Bronchial epithelial cell (primary cell): ENCODE data around the gene ATXN10. TPM values are rescaled to one million over a fixed set of nuclear protein-coding genes. Genes with fewer than 3 reads are reported as not detected.
A peak's percentile ranks its signal among the peaks of the same experiment; 100 is the strongest.

ENCODE experiments used
- DNase-seq: peaks from one replicate; pipeline ENCODE4 v3.0.0-alpha.2; 2010; ENCODE audit warnings: low read depth
- FAIRE-seq: peaks from 2 replicates; lab custom pipeline; 2011; peaks lifted over from hg19 to GRCh38; lab: Jason Lieb, UNC
- H3K27me3 ChIP-seq: 2 replicates; pipeline ENCODE4 v1.5.1; 2011; ENCODE audit warnings: low read length; ENCODE audit not compliant: control insufficient read depth, insufficient read depth
- H3K36me3 ChIP-seq: 2 replicates; pipeline ENCODE4 v1.5.1; 2011; ENCODE audit warnings: low read length; ENCODE audit not compliant: control insufficient read depth, insufficient read depth
- H3K4me3 ChIP-seq: 2 replicates; pipeline ENCODE4 v1.5.1; 2011; ENCODE audit warnings: mild to moderate bottlenecking, low read depth, low read length, control low read depth
- total RNA-seq: library from RNA; depleted of rRNA; stranded (reverse); fragments of >200 nt; gene quantifications from 2 replicates; pipeline ENCODE4 v1.2.1, GENCODE V29; 2014
- TF ChIP-seq, protein P1 (sequence below): IDR thresholded peaks from 2 replicates; pipeline ENCODE4 v1.5.1; 2011; ENCODE audit warnings: mild to moderate bottlenecking, moderate library complexity, low read length, control low read depth, inconsistent platforms; ENCODE audit not compliant: insufficient read depth, severe bottlenecking

ATXN10 gene
- total RNA-seq, 1 donor from 2014 or later, result 81.9 TPM

DNA sequence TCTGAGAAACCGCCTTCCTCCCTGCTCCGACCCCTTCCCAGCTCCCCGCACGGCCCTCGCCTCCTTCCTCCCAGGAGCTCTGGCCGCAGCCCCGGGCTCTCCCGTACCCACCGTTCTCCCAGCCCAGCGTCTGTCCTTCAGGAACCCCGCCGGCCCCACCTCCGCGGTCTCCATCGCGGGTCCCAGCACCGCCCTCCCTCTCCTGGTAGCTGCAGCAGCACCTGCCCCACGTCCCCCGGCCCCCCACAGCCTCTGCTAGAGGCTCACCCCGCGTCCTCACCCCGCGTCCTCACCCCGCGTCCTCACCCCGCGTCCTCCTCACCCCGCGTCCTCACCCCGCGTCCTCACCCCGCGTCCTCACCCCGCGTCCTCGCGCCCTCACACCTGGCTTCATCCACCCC, 219.4 kb downstream of the ATXN10 start:
- FAIRE-seq, result no peak
- Histone ChIP-seq H3K4me3 (no peak overlapping the region), H3K27me3 (no peaks in the 10 kb centered on the region), H3K36me3 (no peaks in the 10 kb centered on the region)
- TF ChIP-seq, protein P1, sequence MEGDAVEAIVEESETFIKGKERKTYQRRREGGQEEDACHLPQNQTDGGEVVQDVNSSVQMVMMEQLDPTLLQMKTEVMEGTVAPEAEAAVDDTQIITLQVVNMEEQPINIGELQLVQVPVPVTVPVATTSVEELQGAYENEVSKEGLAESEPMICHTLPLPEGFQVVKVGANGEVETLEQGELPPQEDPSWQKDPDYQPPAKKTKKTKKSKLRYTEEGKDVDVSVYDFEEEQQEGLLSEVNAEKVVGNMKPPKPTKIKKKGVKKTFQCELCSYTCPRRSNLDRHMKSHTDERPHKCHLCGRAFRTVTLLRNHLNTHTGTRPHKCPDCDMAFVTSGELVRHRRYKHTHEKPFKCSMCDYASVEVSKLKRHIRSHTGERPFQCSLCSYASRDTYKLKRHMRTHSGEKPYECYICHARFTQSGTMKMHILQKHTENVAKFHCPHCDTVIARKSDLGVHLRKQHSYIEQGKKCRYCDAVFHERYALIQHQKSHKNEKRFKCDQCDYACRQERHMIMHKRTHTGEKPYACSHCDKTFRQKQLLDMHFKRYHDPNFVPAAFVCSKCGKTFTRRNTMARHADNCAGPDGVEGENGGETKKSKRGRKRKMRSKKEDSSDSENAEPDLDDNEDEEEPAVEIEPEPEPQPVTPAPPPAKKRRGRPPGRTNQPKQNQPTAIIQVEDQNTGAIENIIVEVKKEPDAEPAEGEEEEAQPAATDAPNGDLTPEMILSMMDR, result no peak
- DNase-seq, result no peak

GRCh38 chr22:45891471-45891995, 219.9 kb downstream of the ATXN10 start:
- TF ChIP-seq, protein P1, result no peak
- DNase-seq (no peak), FAIRE-seq (no peak)
- H3K4me3 ChIP-seq, result no peak overlapping the region
- H3K27me3 ChIP-seq, result no peaks in the 10 kb centered on the region
- no peaks in the 10 kb centered on the region for H3K36me3 ChIP-seq

DNA sequence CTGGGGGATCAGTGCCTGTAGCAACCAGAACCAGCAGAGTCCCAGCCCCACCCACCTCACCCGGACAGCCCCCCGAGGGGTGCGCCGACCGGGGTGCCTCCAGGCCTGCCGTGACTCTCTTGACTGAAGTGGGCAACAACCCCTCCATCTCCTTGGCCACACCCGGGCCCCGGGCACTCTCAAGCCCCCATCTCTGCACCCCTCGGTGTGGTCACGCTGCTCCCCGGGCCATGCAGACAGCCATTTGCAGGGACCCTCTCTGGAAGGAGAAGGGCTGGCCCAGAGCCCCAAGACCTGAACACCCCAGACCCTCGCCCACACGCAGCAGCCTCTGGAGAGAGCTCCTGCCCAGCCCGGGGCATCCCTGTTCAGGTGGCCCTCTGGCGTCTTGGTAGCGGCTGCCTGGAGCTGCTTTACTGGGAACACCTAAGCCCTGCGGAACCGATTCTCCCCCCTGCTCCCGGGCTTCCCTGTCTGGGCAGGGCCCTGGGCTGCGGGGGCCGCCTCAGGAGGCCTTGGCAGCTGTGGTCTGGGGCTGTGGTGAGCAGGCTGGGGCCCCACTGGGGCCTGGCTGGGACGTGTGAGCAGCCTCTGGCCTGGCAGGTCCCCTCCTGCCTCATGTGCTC, 220.5 kb downstream of the ATXN10 start:
- FAIRE-seq, result no peak
- Histone ChIP-seq H3K27me3 (no peaks in the 10 kb centered on the region), H3K36me3 (no peaks in the 10 kb centered on the region), H3K4me3 (no peak overlapping the region)
- TF ChIP-seq, protein P1, result no peak
- no peak for DNase-seq

- TF ChIP-seq, protein P1, result no peak
- Histone ChIP-seq H3K4me3 (no peak overlapping the region), H3K36me3 (no peaks in the 10 kb centered on the region), H3K27me3 (no peaks in the 10 kb centered on the region)
- no peak for FAIRE-seq
- DNase-seq, result no peak
Observed at GRCh38 chr22:45892681-45893461, 221.2 kb downstream of the ATXN10 start.

DNA sequence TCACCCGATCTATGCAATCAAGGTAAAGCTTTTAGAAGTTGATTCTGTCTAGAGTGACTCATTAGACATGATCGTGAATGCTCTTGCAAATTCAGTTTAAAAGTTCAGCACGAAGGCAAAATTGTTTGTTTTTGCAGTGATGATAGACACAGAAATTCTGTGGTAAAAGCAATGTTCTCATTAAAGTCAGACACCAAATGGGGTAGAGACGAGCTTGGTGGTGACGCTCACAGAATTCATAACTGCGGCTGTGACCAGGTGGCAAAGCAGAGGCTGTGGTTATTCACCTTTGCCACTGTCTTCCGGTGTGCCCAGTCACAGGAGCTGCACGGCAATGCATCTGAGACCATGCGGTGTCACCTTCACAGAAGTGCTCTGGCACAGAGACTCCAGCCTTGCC, 221.9 kb downstream of the ATXN10 start:
- DNase-seq (peak; percentile 51), FAIRE-seq (no peak)
- H3K36me3 ChIP-seq, result no peaks in the 10 kb centered on the region
- TF ChIP-seq, protein P1, result no peak
- no peaks in the 10 kb centered on the region for H3K27me3 ChIP-seq
- no peak overlapping the region for H3K4me3 ChIP-seq

Other genes with a start within 250 kb of the ATXN10 start
- gene FBLN1, start 169.0 kb upstream of the ATXN10 start, total RNA-seq, result 18.2 and 25.2 TPM in 2 replicates